OCI-LY3 (cell line): ENCODE results near the gene SYNPO2.
"Not testable (repeated sequence)": the region's sequence is repeated elsewhere in the genome, so short reads cannot be mapped to it uniquely, and the experiment has no call there.

Source experiments
- H2AFZ ChIP-seq: fragments of 200-600, 300-600 bp; shearing (Covaris generic); 2 replicates; pipeline ENCODE4 v1.6.0; 2014; ENCODE audit warnings: antibody characterized with exemption, low read depth, low read length
- H3K27ac ChIP-seq: fragments of 200-600, 300-600 bp; sonication (generic); 2 replicates; pipeline ENCODE4 v1.5.1; 2014; ENCODE audit warnings: mild to moderate bottlenecking, low read length, moderate library complexity, mixed read lengths
- H3K27me3 ChIP-seq: fragments of 200-600, 300-600 bp; sonication (generic); 2 replicates; pipeline ENCODE4 v1.6.1; 2014; ENCODE audit warnings: low read depth, low read length, mixed read lengths
- H3K36me3 ChIP-seq: fragments of 200-600, 300-600 bp; sonication (generic); replicated peaks from 2 replicates; pipeline ENCODE3; 2014; ENCODE audit warnings: low read depth, low read length, mixed read lengths
- H3K4me1 ChIP-seq: fragments of 300-600, 200-600 bp; sonication (generic); 2 replicates; pipeline ENCODE4 v1.6.1; 2014; ENCODE audit warnings: low read length, mixed read lengths
- H3K4me2 ChIP-seq: fragments of 200-600, 300-600 bp; sonication (generic); 2 replicates; pipeline ENCODE4 v1.6.1; 2014; ENCODE audit warnings: low read length, mixed read lengths
- H3K4me3 ChIP-seq: fragments of 300-600, 200-600 bp; sonication (generic); 2 replicates; pipeline ENCODE4 v1.5.1; 2014; ENCODE audit warnings: antibody characterized with exemption, mild to moderate bottlenecking, low read length, moderate library complexity
- H3K79me2 ChIP-seq: fragments of 300-600, 200-600 bp; shearing (Covaris generic); 2 replicates; pipeline ENCODE4 v1.6.1; 2014; ENCODE audit warnings: mild to moderate bottlenecking, low read length, mixed read lengths
- H3K9ac ChIP-seq: fragments of 300-600, 200-600 bp; shearing (Covaris generic); 2 replicates; pipeline ENCODE4 v1.6.0; 2014; ENCODE audit warnings: mild to moderate bottlenecking, low read length, moderate library complexity
- H3K9me3 ChIP-seq: fragments of 200-600, 300-600 bp; shearing (Covaris generic); 2 replicates; pipeline ENCODE4 v1.6.1; 2014; ENCODE audit warnings: low read length, mixed read lengths; ENCODE audit not compliant: insufficient read depth
- H4K20me1 ChIP-seq: fragments of 200-600, 300-600 bp; sonication (generic); 2 replicates; pipeline ENCODE4 v1.6.1; 2016; ENCODE audit warnings: low read length, mixed read lengths; ENCODE audit not compliant: insufficient read depth
- EZH2phosphoT487 ChIP-seq: fragments of 200-600 bp; shearing (Covaris generic); IDR thresholded peaks from 2 replicates; pipeline ENCODE4 v1.6.1; 2018; ENCODE audit warnings: antibody characterized with exemption, mixed run types, low read depth
- TF ChIP-seq, protein P1 (sequence below): fragments of 200-600, 300-600 bp; sonication (generic); IDR thresholded peaks from 2 replicates; pipeline ENCODE4 v1.5.1; 2014; ENCODE audit warnings: antibody characterized with exemption, low read length, low read depth

The SYNPO2 gene

DNA sequence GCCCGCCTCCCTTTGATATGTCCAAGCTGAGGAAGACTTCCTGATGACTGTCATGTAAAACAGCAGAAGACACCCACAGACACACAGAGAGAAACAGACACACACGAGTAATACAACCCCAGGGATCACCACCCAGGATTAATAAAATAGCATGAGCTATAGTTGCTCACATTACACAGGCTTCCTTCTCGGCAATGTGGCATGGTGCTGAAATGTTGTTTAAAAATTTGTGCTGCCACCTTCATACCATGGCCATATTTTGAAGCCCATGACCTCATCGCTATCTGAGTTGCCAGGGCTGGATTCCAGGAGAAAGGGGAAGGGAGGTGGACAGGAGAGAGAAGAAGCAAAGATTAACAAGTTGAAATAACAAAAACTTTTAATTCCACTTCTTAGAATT lies 111.7 kb downstream of the SYNPO2 start:
- Histone ChIP-seq H3K36me3 (no peaks in the 10 kb centered on the region), H3K4me3 (no peak overlapping the region), H3K4me1 (peaks cover 7% of the 10 kb centered on the region; the same call in 1 of the 2 replicates), H3K79me2 (no peaks in the 10 kb centered on the region), H2AFZ (no peak overlapping the region), H4K20me1 (no peaks in the 10 kb centered on the region), H3K9ac (no peak overlapping the region), H3K9me3 (no peaks in the 10 kb centered on the region), H3K27me3 (no peaks in the 10 kb centered on the region), H3K4me2 (no peak overlapping the region), H3K27ac (no peak overlapping the region)
- TF ChIP-seq, protein P1, sequence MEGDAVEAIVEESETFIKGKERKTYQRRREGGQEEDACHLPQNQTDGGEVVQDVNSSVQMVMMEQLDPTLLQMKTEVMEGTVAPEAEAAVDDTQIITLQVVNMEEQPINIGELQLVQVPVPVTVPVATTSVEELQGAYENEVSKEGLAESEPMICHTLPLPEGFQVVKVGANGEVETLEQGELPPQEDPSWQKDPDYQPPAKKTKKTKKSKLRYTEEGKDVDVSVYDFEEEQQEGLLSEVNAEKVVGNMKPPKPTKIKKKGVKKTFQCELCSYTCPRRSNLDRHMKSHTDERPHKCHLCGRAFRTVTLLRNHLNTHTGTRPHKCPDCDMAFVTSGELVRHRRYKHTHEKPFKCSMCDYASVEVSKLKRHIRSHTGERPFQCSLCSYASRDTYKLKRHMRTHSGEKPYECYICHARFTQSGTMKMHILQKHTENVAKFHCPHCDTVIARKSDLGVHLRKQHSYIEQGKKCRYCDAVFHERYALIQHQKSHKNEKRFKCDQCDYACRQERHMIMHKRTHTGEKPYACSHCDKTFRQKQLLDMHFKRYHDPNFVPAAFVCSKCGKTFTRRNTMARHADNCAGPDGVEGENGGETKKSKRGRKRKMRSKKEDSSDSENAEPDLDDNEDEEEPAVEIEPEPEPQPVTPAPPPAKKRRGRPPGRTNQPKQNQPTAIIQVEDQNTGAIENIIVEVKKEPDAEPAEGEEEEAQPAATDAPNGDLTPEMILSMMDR: no peak
- TF ChIP-seq EZH2phosphoT487: no peak

DNA sequence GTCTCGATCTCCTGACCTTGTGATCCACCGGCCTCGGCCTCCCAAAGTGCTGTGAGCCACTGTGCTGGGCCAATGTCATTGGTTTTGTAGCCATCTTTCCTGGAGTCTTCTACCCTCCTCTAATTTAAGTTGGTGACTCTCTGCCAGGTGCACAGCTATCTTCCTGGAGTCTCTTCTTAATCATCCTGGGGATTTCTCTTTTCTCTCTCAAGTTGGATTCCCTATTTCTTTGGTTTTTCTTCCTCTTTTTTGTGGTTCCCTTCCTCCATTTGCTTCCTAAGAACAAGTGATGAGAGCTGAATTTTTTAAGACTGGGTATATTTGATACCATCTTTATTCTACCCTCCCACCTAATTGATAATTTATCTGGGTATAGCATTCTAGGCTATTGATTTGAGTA lies 113.8 kb downstream of the SYNPO2 start:
- Histone ChIP-seq H2AFZ (no peak overlapping the region), H3K36me3 (no peaks in the 10 kb centered on the region), H3K4me3 (no peak overlapping the region), H4K20me1 (no peaks in the 10 kb centered on the region), H3K27ac (no peak overlapping the region), H3K4me2 (no peak overlapping the region), H3K79me2 (no peaks in the 10 kb centered on the region), H3K4me1 (peaks cover 7% of the 10 kb centered on the region; the same call in 1 of the 2 replicates), H3K9ac (no peak overlapping the region), H3K9me3 (no peaks in the 10 kb centered on the region), H3K27me3 (no peaks in the 10 kb centered on the region)
- TF ChIP-seq, protein P1: no peak
- TF ChIP-seq EZH2phosphoT487: no peak

DNA sequence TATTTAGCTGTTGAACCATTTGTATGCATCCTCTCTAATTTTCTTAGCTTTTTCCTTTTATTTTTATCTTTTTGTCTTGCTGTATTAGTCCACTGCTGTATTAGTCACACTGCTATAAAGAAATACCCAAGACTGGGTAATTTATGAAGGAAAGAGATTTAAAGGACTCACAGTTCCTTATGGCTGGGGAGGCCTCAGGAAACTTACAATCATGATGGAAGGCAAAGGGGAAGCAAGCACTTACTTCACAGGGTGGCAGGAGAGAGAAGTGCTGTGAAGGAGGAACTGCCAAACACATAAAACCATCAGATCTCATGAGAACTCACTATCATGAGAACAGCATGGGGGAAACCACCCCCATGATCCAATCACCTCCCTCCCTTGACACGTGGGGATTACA lies 114.3 kb downstream of the SYNPO2 start:
- not testable (repeated sequence) for H3K4me1 ChIP-seq, H3K36me3 ChIP-seq, H3K9me3 ChIP-seq, H3K9ac ChIP-seq, H3K79me2 ChIP-seq, H2AFZ ChIP-seq, H3K4me2 ChIP-seq, H3K27ac ChIP-seq, H3K27me3 ChIP-seq, H3K4me3 ChIP-seq, H4K20me1 ChIP-seq

DNA sequence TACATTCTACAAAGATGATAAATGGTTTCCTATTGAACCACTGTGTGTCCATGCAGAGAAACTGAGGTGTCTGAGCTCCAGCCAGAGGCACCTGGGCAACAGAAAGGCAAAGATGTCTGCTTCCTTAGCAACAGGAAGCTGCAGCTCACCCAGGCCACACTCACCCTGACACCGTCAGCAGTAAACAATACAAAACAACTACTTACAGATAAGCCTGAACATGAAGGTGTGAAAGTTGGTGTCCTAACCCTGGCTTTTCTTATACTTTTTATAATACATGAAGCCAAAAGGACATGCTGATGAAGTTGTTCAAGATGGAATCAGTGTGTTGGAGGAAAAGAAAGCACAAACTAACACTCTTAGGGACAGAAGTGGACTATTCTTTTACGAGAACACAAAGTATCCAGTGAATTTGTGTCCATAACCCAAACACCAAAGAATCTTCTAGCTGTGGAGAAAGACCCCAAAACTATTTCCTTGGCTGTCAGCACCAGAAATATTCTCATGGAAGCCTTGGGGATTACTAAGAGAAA lies 117.3 kb downstream of the SYNPO2 start:
- no peaks in the 10 kb centered on the region for H4K20me1 ChIP-seq
- no peak for TF ChIP-seq EZH2phosphoT487
- TF ChIP-seq, protein P1: no peak
- peaks cover 7% of the 10 kb centered on the region; the same call in 1 of the 2 replicates for H3K4me1 ChIP-seq
- no peak overlapping the region for H3K4me2 ChIP-seq
- H3K36me3 ChIP-seq: no peaks in the 10 kb centered on the region
- H3K4me3 ChIP-seq: no peak overlapping the region
- no peaks in the 10 kb centered on the region for H3K27me3 ChIP-seq
- no peak overlapping the region for H3K9ac ChIP-seq
- no peaks in the 10 kb centered on the region for H3K9me3 ChIP-seq
- no peaks in the 10 kb centered on the region for H3K79me2 ChIP-seq
- H3K27ac ChIP-seq: no peak overlapping the region
- H2AFZ ChIP-seq: no peak overlapping the region

DNA sequence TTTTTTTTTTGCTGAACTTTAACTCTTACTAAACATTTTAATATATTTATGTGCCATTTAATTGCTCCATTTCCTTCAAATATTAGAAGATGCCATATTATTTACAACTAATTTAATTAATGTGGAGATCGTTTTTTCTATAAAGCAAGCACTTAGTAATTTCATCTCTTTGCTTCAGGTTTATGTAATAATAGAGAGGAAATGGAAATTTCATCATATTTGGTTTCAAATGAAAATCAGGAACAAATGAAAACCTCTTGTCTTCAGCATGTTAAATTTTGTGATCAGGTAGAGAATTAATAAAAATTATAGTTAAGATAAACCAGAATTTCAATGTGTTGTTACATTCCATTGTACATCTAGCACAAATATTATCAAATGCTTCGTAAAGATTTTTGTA lies 120.1 kb downstream of the SYNPO2 start:
- Histone ChIP-seq H4K20me1 (no peaks in the 10 kb centered on the region), H3K9me3 (no peaks in the 10 kb centered on the region), H2AFZ (no peak overlapping the region), H3K27me3 (no peaks in the 10 kb centered on the region), H3K36me3 (no peaks in the 10 kb centered on the region), H3K79me2 (no peaks in the 10 kb centered on the region), H3K4me3 (no peak overlapping the region), H3K4me1 (no peaks in the 10 kb centered on the region), H3K27ac (no peak overlapping the region), H3K9ac (no peak overlapping the region), H3K4me2 (no peak overlapping the region)
- no peak for TF ChIP-seq EZH2phosphoT487
- TF ChIP-seq, protein P1: no peak

DNA sequence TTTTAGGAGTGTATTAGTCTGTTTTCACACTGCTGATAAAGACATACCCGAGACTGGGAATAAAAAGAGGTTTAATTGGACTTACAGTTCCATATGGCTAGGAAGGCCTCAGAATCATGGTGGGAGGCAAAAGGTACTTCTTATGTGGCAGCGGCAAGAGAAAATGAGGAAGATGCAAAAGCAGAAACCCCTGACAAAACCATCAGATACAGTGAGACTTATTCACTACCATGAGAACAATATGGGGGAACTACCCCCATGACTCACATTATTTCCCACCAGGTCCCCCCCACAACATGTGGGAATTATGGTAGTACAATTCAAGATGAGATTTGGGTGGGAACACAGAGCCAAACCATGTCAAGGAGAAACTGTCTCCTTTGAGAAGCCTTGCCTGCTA lies 121.6 kb downstream of the SYNPO2 start:
- not testable (repeated sequence) for H3K9me3 ChIP-seq, H3K36me3 ChIP-seq, H3K27ac ChIP-seq, H3K9ac ChIP-seq, H3K79me2 ChIP-seq, H3K27me3 ChIP-seq, H2AFZ ChIP-seq, H4K20me1 ChIP-seq, H3K4me3 ChIP-seq, H3K4me2 ChIP-seq, H3K4me1 ChIP-seq
